LNCAP (cell line): ENCODE data around the gene DPP7.

Experiments used
- TF ChIP-seq, protein P1 (sequence below): fragments of 450-650 bp; IDR thresholded peaks from 2 replicates; pipeline ENCODE4 v1.5.1; 2017; ENCODE audit warnings: mild to moderate bottlenecking

The DPP7 gene

DNA sequence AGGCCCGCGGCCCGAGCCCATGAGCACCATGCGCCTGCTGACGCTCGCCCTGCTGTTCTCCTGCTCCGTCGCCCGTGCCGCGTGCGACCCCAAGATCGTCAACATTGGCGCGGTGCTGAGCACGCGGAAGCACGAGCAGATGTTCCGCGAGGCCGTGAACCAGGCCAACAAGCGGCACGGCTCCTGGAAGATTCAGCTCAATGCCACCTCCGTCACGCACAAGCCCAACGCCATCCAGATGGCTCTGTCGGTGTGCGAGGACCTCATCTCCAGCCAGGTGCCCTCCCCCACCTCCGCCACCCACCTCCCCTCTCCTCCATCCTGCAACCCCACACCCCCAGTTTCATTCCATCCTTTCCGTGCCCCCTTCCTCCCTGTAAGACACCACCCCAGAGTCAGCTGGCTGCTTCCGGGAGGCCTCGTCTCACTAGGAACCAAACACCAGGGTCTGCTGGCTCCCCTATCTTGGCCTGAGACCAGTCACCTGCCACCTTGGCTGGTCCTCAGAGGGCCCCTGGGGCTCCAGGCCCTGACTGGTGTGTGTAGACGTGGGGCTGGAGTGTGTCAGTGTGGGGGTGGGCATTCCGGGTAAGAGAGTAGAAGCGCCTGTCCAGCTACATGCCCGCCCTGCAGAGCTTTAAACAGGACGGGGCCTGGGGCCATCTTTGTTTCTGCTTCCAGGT is 25.1 kb upstream of the DPP7 start:
- TF ChIP-seq, protein P1, sequence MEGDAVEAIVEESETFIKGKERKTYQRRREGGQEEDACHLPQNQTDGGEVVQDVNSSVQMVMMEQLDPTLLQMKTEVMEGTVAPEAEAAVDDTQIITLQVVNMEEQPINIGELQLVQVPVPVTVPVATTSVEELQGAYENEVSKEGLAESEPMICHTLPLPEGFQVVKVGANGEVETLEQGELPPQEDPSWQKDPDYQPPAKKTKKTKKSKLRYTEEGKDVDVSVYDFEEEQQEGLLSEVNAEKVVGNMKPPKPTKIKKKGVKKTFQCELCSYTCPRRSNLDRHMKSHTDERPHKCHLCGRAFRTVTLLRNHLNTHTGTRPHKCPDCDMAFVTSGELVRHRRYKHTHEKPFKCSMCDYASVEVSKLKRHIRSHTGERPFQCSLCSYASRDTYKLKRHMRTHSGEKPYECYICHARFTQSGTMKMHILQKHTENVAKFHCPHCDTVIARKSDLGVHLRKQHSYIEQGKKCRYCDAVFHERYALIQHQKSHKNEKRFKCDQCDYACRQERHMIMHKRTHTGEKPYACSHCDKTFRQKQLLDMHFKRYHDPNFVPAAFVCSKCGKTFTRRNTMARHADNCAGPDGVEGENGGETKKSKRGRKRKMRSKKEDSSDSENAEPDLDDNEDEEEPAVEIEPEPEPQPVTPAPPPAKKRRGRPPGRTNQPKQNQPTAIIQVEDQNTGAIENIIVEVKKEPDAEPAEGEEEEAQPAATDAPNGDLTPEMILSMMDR: no peak

DNA sequence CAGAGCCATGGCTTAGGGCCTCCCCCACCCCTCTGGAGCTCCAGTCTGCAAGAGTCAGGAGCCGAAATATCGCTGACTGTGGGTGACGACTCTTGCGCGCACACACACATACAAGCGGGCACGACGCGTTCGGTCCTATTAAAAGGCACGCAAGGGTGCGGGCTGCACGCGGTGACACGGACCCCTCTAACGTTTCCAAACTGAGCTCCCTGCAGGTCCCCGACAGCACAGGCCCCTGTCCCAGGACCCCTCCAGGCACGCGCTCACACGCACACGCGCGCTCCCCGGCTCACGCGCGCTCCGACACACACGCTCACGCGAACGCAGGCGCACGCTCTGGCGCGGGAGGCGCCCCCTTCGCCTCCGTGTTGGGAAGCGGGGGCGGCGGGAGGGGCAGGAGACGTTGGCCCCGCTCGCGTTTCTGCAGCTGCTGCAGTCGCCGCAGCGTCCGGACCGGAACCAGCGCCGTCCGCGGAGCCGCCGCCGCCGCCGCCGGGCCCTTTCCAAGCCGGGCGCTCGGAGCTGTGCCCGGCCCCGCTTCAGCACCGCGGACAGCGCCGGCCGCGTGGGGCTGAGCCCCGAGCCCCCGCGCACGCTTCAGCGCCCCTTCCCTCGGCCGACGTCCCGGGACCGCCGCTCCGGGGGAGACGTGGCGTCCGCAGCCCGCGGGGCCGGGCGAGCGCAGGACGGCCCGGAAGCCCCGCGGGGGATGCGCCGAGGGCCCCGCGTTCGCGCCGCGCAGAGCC is 24.4 kb upstream of the DPP7 start, which contains the start of gene GRIN1:
TSS of gene GRIN1 (plus strand) at position 433 of the 746 bp plus-strand sequence. CDS start 333 bp downstream, outside the sequence.
- TF ChIP-seq, protein P1: no peak

DNA sequence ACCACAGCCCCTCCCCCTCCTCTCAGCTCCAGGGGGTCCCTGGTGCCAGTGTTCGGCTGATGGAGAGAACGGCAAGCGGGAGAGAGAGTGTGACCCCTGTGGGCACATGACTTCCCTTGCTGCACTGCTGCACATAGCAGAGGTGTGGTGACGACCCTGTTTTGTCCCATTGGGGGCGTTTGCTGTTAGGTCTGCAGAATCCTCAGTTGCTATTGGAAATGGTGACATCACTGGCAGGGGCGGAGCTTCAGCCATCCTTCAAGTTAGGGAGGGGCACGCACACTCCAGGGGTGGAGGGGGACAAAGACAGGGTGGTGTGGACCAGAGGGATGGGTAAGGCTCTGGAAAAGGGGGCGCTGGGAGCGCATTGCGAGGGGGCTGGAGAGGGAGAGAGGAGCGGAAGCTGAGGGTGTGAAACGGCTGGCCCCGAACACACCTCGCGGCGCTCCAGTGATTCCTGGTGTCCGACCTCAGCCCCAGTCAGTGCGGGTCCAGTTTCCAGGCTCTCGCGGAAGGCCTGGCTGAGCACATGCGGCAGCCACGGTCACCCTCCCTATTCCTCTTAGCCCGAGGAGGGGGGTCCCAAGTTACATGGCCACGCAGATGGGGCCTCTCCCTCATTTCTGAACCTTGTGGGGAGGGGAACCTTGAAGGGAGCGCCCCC is 23.7 kb upstream of the DPP7 start:
- TF ChIP-seq, protein P1: no peak

DNA sequence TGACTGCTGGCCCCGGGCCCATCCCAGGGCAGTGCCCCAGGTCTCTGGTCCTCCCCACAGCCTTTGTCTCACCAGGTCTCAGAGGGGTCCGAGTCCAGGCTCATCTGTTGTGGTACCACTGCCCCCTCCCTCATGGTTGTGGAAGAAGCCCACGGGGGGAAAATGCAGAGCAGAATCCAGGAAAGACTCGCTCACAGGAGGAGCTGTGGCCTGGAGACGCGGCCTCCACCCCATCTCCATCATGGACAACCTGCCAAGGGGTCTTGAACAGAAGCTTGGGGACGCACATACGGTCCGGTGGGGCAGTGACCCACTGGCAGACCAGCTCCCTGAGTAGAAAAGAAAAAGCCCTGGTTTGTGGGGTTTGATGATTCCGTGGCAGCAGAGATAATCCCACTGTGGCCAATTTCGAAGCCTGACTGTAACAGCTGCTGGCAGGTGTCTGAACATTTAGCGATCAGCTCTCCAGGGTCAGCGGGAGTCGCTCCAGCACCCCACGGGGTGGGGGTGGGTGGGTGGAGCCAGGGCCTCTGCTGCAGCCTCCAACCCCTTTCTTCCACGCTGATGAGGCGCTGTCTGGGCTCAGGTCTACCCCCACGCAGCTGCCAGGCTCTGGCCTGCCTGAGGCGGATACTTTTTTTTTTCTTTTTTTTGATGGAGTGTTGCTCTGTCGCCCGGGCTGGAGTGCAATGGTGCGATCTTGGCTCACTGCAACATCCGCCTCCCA is 22.5 kb upstream of the DPP7 start:
- TF ChIP-seq, protein P1: no peak

DNA sequence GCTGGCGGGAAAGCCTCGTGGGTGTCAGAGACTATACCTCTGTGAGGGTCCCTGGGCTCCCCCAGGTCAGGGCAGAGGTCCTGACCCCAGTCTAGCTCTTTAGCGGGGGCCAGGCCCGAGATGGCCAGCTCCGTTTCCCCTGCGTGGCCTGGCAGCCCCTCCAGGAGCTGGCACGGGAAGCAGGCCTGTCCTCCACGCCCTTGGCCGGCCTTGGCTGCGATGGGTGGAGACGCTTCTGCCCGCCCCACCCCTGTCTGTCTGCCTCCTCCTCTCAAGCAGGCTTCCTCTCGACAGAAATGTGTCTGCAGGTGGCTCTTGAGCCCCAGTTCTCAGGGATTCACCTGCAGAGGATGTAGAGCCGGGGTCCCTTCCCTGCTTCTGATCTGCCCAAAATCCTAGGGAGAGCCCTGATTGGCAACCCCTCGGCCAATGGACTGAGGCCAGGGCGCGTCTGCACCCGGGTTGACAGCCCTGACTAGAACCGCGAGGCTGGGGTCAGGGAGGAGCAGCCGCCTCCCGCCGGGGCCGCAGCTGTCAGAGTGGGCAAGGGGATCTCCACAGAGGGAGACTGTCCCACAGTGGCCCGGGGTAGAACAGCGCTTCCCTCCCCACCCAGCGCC is 21.8 kb upstream of the DPP7 start:
- TF ChIP-seq, protein P1: no peak

DNA sequence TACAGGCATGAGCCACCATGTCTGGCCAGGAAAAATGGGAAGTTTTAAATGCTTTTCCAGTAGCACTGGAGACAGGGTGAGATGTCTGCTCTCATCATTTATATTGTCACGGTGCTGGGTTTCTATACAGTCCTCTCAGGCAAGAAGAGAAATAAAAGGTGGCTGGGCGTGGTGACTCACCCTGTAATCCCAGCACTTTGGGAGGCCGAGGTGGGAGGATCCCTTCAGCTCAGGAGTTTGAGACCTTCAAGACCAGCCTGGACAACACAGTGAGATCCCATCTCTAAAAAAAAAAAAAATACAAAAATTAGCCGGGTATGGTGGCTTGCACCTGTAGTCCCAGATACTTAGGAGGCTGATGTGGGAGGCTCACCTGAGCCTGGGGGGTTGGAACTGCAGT is 19.7 kb upstream of the DPP7 start:
- TF ChIP-seq, protein P1: no peak

DNA sequence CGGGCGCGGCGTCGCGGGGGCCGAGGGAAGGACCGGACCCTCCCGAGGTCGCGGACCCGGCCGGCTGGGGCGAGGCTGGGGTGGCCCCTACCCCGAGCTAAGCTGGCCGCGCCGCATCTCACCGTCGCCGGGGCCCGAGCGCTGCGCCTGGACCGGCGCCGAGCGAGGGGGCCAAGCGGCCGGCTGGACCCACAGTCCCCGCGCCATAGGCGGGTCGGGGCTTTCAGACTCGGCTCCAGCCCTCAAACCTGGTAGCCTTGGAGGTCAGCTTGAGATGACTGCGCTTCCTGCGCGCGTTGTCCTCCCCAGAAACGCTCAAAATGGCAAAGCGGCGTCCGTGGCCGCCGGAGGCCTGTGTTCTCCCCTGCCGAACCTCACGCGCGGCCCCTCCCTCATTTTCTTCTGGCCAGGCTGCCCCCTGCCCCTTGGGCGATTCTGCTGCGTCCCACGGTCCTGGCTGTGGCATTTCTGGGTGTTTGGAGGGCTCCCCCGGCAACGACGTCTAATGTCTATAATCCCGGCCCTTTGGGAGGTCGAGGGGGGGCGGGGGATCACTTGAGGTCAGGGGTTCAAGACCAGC is 15.7 kb upstream of the DPP7 start:
- TF ChIP-seq, protein P1: no peak
